ENCODE results near the gene GSE1. TPM values are rescaled to one million over a fixed set of nuclear protein-coding genes. Genes with fewer than 3 reads are reported as not detected.

The GSE1 gene
- polyA plus RNA-seq, 1 donor (not counting 4 experiments of a cell fraction or from before 2014, with no cell fraction given): 5.0 TPM

- H4K20me1 ChIP-seq (ENCODE audit: control insufficient read depth, extremely low read depth, insufficient read depth, low read length): no peaks in the 10 kb centered on the region
- H3K9ac ChIP-seq (ENCODE audit: control insufficient read depth, extremely low read depth, insufficient read depth, low read length): peak overlapping the region; percentile 67
- peak overlapping the region; percentile 48 to 80 (median 75) for H3K4me3 ChIP-seq (ENCODE audit: control insufficient read depth in 2 of 3, extremely low read depth in 1 of 3, insufficient read depth in 2 of 3, low read depth in 1 of 3, low read length in 3 of 3)
- no peaks in the 10 kb centered on the region for H3K9me1 ChIP-seq (ENCODE audit: control insufficient read depth, extremely low read depth, insufficient read depth, low read length)
- H3K27me3 ChIP-seq (ENCODE audit: control insufficient read depth, extremely low read depth, insufficient read depth, low read length): no peaks in the 10 kb centered on the region
- no peaks in the 10 kb centered on the region for H3K9me3 ChIP-seq (ENCODE audit: control insufficient read depth, low read depth, low read length)
- peak overlapping the region; percentile 76 for H3K4me2 ChIP-seq (ENCODE audit: control insufficient read depth, extremely low read depth, insufficient read depth, low read depth, low read length)
- H3K79me2 ChIP-seq (ENCODE audit: control insufficient read depth, insufficient read depth, low read length): peaks cover 2% of the 10 kb centered on the region
- peaks cover 0 to 1% of the 10 kb centered on the region in 2 experiments for H3K36me3 ChIP-seq (ENCODE audit: control insufficient read depth in 2 of 2, extremely low read depth in 1 of 2, insufficient read depth in 2 of 2, low read length in 2 of 2)
- no peak for DNase-seq (ENCODE audit: low read depth, low spot score)
- no peaks in the 10 kb centered on the region for H3K4me1 ChIP-seq (ENCODE audit: control insufficient read depth, extremely low read depth, insufficient read depth, low read length)
- no peak for TF ChIP-seq CTCF (optimal IDR thresholded peaks at IDR 0.05 in 1 of 3, IDR thresholded peaks at IDR 0.05 in 1 of 3, conservative IDR thresholded peaks at IDR 0.05 in 1 of 3; ENCODE audit: extremely low read depth in 1 of 3, insufficient read depth in 2 of 3, low read length in 3 of 3)
- no peak for TF ChIP-seq EZH2 (IDR thresholded peaks at IDR 0.05; ENCODE audit: low read length)
- dilution Hi-C loops (cut with MboI; ENCODE audit: extremely low pct_ligation_motif_present, low sequenced_read_pairs): no loop called here
- H3K27ac ChIP-seq (ENCODE audit: control insufficient read depth, insufficient read depth, low read length): no peak overlapping the region
- H2AFZ ChIP-seq (ENCODE audit: control insufficient read depth, low read length): no peak overlapping the region
- FAIRE-seq: no peak
Measured at GRCh38 chr16:85687651-85688471, 74.7 kb downstream of the GSE1 start.

- dilution Hi-C loops (cut with MboI; ENCODE audit: extremely low pct_ligation_motif_present, low sequenced_read_pairs): no loop called here
- Histone ChIP-seq H3K27ac (ENCODE audit: control insufficient read depth, insufficient read depth, low read length) (peak within 1 kb of the TSS; percentile 26), H3K9ac (ENCODE audit: control insufficient read depth, extremely low read depth, insufficient read depth, low read length) (peak within 1 kb of the TSS; percentile 67), H2AFZ (ENCODE audit: control insufficient read depth, low read length) (peak within 1 kb of the TSS; percentile 89), H3K9me3 (ENCODE audit: control insufficient read depth, low read depth, low read length) (no peaks in the 10 kb centered on the region), H3K79me2 (ENCODE audit: control insufficient read depth, insufficient read depth, low read length) (peaks cover 2% of the 10 kb centered on the region), H3K36me3 (ENCODE audit: control insufficient read depth in 2 of 2, extremely low read depth in 1 of 2, insufficient read depth in 2 of 2, low read length in 2 of 2) (peaks cover 0 to 1% of the 10 kb centered on the region in 2 experiments), H4K20me1 (ENCODE audit: control insufficient read depth, extremely low read depth, insufficient read depth, low read length) (no peaks in the 10 kb centered on the region), H3K27me3 (ENCODE audit: control insufficient read depth, extremely low read depth, insufficient read depth, low read length) (no peaks in the 10 kb centered on the region), H3K4me3 (ENCODE audit: control insufficient read depth in 2 of 3, extremely low read depth in 1 of 3, insufficient read depth in 2 of 3, low read depth in 1 of 3, low read length in 3 of 3) (peak within 1 kb of the TSS; percentile 48 to 80 (median 75)), H3K9me1 (ENCODE audit: control insufficient read depth, extremely low read depth, insufficient read depth, low read length) (no peaks in the 10 kb centered on the region), H3K4me1 (ENCODE audit: control insufficient read depth, extremely low read depth, insufficient read depth, low read length) (no peaks in the 10 kb centered on the region), H3K4me2 (ENCODE audit: control insufficient read depth, extremely low read depth, insufficient read depth, low read depth, low read length) (peak within 1 kb of the TSS; percentile 76)
- TF ChIP-seq CTCF (optimal IDR thresholded peaks at IDR 0.05 in 1 of 3, IDR thresholded peaks at IDR 0.05 in 1 of 3, conservative IDR thresholded peaks at IDR 0.05 in 1 of 3; ENCODE audit: extremely low read depth in 1 of 3, insufficient read depth in 2 of 3, low read length in 3 of 3): no peak
- no peak for TF ChIP-seq EZH2 (IDR thresholded peaks at IDR 0.05; ENCODE audit: low read length)
- DNase-seq (ENCODE audit: low read depth, low spot score): peak; percentile 25
- no peak for FAIRE-seq
Measured at GRCh38 chr16:85688586-85689284, 75.6 kb downstream of the GSE1 start, which contains the start of gene GINS2. GINS2 (minus strand) TSS chr16:85688954; CDS start chr16:85688898, 56 bp downstream.

Measured in keratinocyte (primary cell).